NB4 (cell line): ENCODE measurements around the gene FBXW8.

Source experiments
- DNase-seq: peaks from one replicate; pipeline ENCODE4 v3.0.0; 2010; ENCODE audit warnings: low read depth
- H3K4me3 ChIP-seq: one replicate; pipeline ENCODE4 v1.5.1; 2011; ENCODE audit warnings: mild to moderate bottlenecking, low read depth, low read length, moderate library complexity
- CTCF ChIP-seq: IDR thresholded peaks from one replicate; pipeline ENCODE4 v1.5.1; 2012; ENCODE audit warnings: low read depth, low read length
- MAX ChIP-seq: IDR thresholded peaks from 2 replicates; pipeline ENCODE4 v1.6.1; 2011; ENCODE audit warnings: low read depth, low read length
- MYC ChIP-seq: IDR thresholded peaks from 2 replicates; pipeline ENCODE4 v1.6.1; 2011; ENCODE audit warnings: low read depth, low read length
- POLR2A ChIP-seq: IDR thresholded peaks from 2 replicates; pipeline ENCODE4 v1.6.1; 2011; ENCODE audit warnings: mild to moderate bottlenecking; ENCODE audit not compliant: insufficient read length; ENCODE audit errors: extremely low read depth

The FBXW8 gene

GRCh38 chr12:116950628-116951325, 40.0 kb downstream of the FBXW8 start:
- H3K4me3 ChIP-seq: no peak overlapping the region
- TF ChIP-seq POLR2A: no peak
- TF ChIP-seq CTCF: no peak
- TF ChIP-seq MAX: no peak
- TF ChIP-seq MYC: no peak
- no peak for DNase-seq

GRCh38 chr12:116954710-116955381, 44.1 kb downstream of the FBXW8 start:
- no peak overlapping the region for H3K4me3 ChIP-seq
- TF ChIP-seq CTCF (no peak), POLR2A (no peak), MYC (no peak), MAX (no peak)
- DNase-seq: no peak

- no peak overlapping the region for H3K4me3 ChIP-seq
- TF ChIP-seq CTCF: peak; percentile 6
- TF ChIP-seq MAX: no peak
- DNase-seq: peak; percentile 66
Measured at GRCh38 chr12:116955382-116956021, 44.8 kb downstream of the FBXW8 start.

- no peak overlapping the region for H3K4me3 ChIP-seq
- no peak for DNase-seq
- TF ChIP-seq MAX (no peak), CTCF (no peak), POLR2A (no peak)
Measured at GRCh38 chr12:116958402-116959197, 47.9 kb downstream of the FBXW8 start.

GRCh38 chr12:116959198-116959460, 48.4 kb downstream of the FBXW8 start:
- TF ChIP-seq POLR2A (no peak), MYC (no peak), MAX (no peak), CTCF (no peak)
- H3K4me3 ChIP-seq: no peak overlapping the region
- no peak for DNase-seq
